HG02840 (cell line): ENCODE results near the gene PPME1.

Experiments
- ATAC-seq: cut with Tn5 transposase; IDR thresholded peaks from one replicate; pipeline ENCODE4 v1.9.1; 2021; ENCODE audit warnings: mild to moderate bottlenecking, moderate library complexity, moderate number of reproducible peaks; ENCODE audit not compliant: unreplicated experiment, low FRiP score

PPME1 gene

DNA sequence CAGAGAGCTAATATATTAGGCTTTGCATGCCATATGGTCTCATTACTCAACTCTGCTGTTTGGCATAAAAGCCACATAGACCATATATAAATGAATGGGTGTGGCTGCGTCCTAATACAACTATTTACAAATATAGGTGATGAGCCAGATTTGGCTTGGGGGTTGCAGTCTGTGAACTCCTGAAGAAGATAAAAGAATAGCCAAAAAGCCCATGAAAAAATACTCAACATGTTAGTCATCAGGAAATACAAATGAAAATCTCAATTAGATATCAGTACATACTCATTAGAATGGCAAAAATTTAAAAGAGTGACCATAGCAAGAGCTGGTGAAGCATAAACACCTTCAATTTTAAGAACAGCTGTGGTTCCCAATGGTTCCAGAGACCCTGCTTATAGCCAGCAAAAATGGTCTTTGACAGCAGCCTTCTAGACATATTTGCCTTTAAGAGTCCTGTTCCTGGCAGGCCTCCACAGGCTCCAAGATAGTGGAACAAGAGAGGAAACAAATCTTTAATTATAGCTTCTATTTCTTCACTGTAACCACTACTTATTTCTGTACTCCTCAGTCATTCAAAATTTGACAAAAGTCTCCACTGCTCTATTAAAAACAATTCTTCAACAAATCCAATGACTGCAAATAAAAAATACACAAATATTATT lies 16.3 kb upstream of the PPME1 start:
- ATAC-seq = no peak

DNA sequence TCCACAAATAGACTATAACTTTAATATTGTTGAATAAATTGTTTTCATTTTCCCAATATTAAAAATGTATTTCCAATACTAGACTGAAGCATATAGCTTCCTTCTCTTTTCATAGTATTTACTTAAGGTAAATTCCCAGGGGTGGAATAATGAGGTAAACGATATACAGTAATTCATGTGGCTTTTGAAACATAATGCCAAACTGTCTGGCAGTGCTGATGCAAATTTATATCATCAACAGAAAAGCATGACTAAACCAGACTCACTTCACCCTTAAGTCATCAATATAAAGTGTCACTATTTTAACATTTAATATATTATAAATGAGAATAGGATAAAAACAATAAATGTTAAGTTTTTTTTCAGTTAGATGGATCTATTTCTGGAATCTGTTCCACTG lies 13.9 kb upstream of the PPME1 start:
- ATAC-seq = no peak

DNA sequence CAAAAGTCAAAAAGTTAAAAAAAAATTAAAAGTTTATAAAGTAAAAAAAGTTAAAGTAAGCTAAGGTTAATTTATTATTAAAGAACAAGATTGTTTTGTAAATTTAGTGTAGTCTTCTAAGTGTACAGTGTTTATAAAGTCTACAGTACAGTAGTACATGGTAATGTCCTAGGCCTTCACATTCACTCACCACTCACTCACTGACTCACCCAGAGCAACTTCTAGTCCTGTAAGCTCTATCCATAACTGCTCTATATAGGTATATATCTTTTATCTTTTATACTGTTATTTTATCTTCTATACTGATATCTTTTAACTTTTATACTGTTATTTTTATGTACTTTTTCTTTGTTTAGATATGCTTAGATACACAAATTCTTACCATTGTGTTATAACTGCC lies 11.4 kb upstream of the PPME1 start:
- ATAC-seq = no peak

DNA sequence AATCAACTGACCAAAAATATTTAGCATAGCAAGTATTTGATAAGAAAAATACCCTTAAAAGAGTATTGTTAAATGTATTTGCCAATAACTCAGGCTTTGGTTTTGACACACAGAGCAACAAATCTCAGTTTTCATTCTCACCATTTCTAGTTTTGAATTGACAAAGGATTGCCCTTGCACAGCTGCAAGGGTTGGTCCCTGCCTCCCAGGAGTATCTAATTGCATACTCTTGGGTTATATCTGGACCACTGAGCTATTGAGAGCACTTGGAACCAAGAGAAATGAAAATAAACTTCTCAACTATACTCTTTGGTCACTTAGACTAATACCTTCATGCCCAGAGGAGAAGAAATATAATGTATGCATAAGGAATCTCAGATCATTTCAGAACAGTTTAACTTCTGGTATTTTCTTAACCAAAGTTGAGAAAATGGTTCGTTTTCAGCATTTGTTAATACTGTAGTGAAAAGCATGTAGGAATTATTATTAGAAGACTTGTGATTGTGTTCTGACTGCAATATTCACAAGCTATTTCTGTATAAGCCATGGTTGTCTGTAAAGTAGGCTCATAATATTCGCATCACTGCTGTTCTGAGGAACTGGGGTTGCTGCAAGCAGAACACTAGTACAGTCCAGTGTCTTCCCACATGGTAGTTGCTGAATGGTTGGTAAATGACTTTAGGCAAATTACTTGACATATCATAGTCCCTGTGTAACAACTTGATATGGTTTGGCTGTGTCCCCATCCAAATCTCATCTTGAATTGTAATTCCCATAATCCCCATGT lies 8.2 kb upstream of the PPME1 start:
- ATAC-seq = no peak

DNA sequence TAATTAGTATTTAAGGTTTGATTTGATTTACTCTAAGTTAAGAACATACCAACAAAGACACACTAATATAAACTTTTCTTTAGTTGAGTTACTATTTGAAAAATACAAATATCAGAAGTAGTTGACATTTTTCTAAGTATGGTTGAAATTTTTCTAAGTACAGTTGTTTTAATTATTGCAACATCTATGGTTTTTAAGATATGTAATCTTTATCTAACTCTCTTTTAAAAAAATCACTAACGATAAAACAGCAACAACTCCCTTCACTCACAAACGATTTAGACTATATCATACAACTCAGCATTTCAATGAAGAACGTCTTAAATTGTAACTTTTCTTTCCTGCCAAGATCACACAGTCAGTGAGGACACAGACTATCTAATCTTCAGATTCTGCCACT lies 2.3 kb upstream of the PPME1 start:
- ATAC-seq = no peak

DNA sequence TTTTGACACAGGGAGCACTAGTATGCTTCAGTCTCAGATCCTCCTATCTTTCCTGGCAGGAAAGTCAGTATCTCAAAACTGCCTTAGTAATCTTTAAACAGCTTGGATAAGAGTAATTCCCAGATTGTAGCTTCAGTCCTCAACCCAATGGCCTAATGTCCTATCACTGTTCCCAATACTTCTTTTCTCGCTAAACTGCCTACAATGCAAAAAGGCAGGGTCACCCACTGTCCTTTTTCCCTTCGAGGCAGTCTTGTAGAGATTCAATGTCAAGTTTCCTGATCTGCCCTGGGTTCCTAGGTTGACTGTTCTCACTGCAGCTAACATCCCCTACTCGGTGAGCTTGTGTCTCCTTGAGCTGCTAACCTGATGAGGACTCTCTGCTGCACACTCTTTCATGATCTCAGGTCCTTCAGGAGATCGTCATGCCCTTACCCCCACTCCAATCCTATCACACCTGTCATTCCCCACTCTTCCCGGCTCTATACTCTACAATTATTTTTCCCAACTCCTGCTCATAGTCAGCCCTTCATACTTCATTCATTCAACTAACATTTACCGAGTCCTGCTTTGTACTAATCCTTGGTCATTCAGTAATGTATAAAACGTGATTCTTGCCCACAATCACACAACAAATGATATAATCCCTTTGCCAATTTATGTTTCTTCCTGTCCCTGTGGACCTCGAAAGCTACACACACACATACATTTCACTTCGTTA lies 1.2 kb upstream of the PPME1 start:
- no peak for ATAC-seq

DNA sequence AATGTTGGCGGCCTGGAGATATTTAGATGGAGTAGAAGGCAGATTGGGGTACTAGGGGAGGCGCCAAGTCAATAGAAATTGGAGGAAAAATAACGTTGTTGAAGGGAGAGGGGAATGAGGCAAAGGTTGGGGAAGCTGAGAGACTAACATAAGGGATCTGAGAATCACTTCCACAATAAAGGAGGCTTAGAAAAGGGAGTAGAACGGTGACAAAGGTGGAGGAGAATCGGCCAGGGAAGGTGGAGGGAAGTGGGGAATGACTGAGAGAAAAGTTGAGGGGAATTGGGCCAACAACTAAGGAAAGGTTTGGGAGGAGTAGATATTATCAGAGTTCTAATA lies 510 bp downstream of the PPME1 start:
- no peak for ATAC-seq

DNA sequence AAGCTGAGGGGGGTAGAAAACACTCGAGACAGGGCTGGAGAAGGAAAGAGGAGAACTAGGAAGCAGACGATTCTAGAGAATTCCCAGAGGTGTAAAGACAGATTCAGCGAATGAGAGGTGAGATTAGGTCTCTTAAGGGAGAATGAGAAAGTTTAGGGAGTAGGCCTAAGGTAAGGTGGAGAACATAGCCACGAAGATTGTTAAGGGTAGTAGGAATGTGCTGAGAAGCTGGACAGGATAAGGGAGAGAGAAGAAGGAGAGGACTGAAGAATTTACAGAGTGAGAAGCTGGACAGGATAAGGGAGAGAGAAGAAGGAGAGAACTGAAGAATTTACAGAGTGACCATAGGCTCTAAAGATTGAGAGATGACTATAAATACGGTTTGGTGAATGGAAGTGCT lies 908 bp downstream of the PPME1 start:
- ATAC-seq = no peak

DNA sequence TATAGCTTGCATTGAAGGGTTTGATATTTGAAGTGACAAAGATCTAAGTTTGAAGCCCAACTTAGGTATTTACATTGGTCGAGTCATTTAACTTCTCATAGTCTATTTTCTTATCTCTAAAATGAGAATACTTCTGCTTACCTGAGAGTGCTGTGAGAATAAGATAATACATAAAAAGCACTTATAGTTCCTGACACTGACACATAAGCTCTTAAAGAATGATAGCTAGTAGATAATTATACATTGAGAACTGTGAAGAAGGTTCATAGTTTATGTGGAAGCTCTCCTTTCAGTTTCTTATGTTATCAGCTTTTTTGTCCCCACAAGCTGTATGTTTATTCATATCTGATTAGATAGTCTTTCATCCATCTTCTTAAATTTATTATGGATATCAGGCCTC lies 4.8 kb downstream of the PPME1 start:
- ATAC-seq = no peak

DNA sequence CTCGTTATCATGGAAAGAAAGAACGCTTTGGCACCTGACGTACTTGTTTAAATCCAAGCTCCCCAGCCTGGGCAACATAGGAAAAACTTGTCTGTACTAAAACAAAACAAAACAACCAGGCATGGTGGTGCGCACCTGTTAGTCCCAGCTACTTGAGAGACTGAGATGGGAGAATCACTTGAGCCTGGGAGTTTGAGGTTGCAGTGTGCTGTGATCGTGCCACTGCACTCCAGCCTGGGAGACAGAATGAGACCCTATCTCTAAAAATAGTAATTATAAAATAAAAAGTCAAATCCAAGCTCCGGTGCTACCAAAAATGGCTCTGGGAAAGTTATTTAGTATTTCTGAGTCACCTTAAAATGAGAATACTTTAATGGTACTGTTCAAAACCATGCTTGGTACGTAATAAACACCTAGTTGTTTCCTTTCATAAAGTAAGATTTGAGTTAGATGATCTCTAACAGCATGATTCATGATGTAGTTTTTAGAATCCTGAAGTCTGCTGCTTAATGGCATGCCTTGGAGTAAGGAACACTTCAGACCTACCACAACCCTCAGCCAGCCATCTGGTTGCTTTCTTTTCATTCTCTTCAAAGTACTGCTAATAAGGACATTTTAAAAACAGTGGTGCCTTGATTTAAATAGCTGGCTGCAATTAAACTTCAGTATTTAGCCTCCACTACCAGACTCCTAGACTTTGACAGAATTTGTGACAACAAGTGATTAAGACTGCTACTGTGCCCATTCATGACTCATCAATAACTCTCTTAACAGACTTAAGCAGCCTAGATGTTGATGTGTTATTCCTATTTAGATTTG lies 8.4 kb downstream of the PPME1 start:
- ATAC-seq = no peak

DNA sequence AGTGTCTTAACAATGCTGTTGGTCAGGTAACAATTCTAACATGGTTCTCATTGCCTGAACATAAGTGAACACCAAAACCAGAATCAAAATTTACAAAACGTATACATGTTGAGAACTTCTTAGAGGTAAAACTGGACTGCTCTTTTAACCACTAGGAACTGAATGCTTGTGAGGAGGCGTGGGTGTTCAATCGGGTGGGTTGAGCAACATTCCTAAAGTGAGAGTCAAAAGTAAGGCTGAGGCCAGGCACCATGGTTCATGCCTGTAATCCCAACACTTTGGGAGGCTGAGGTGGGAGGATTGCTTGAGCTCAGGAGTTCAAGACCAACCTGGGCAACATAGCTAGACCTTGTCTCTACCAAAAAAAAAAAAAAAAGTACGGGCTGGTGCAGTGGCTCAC lies 11.5 kb downstream of the PPME1 start:
- ATAC-seq = no peak

DNA sequence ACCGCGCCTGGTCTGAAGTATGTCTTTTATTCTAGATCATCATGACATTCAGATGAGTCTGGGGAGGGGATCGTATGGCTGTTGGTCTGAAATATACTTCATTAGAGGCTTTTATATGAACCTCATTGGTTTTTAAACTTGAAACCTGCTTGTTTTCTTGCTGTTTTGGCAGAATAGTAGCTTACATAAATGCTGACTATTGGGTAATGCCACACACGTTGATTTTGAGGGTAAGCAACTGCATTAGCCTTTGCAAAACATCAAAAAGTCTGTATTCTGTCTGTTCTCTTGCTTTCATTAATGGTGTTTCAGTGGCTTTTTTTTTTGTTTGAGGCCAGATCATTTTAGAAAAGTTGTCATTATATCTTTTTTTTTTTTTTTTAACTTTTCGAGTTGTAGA lies 14.2 kb downstream of the PPME1 start:
- ATAC-seq = no peak

DNA sequence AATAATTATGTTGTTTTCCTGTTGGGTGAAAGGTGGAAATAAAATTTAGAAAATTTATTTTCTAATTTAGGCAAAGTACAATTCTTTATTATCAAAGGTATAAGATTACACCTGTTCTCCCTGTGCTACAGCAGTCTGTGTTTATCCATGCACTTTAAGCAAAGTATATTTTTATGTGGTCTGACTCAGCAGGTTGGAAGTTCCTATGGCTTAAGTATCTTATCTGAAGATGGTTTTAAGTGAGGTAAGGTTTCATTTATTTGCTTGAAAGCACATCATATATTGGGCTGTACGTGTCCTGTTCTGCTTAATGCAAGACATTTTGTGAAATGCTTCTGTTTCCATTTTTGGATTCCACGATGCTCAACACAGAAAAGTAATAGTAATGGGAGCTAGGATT lies 14.6 kb downstream of the PPME1 start:
- ATAC-seq = no peak

DNA sequence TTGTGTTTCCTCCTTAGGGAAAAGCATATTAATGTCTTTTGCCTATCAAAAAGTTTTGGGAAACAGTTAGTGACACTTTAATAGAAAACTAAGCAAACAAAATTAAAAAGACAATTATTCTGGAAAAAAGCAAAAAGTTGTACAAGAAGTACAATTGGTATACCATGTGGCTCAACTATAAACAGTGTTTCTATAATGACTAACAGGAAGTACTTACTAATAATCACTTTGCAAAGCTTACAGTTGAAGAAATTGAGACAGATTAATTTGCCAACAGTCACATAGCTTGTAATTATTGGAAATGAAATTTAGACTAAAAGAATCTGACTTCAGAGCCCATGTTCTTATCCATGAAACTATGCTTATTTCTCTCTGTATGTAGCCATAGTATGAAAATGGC lies 24.7 kb downstream of the PPME1 start:
- ATAC-seq = no peak

DNA sequence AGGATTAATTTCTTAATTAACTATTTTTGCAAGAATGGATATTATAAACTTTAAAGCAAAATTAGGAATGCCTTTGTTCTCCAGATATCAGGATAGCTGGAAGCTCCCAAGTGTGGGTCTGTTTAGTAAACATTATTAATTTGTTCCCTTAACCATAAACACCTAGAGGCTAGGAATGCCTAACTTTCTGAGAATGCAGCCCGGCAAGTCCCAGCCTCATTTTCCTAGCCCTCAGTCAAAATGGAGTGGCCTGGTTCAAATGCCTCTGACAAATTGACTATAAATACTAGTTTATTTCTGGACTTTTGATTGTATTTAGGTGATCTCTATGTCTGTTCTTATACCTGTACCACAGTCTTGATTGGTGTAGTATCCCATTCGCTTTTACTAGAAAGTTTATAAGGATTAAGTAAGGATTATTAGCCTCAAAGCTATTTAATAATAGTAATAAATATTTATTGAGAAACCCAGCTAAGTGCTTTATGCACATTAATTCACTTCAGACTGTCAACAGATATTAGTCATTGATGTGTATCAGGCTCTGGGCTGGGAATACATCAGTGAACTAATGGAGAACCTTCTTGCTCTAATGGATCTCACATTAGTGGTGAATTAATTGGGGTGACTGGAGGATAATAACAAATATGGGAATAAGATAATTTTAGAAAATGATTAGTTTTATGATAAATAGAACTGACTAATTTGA lies 25.8 kb downstream of the PPME1 start:
- ATAC-seq = no peak

DNA sequence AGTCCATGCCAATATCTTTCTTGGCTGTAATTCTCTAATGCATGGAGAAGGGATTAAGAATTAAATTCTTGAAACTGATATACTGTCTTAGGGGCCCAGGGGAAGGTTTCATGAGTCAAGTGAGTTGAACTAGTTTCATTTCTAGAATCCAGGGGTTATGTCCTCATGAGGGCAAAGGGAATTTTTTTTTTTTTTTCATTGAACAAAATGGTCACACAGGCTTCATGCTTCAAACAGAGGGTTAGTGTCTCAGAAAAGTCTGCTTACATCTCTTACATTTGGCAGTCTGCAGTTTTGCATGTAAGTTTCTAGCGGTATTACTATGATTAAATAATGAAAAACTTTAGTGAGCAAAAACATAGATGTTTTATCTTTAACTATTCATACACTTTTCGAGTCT lies 32.9 kb downstream of the PPME1 start:
- no peak for ATAC-seq

DNA sequence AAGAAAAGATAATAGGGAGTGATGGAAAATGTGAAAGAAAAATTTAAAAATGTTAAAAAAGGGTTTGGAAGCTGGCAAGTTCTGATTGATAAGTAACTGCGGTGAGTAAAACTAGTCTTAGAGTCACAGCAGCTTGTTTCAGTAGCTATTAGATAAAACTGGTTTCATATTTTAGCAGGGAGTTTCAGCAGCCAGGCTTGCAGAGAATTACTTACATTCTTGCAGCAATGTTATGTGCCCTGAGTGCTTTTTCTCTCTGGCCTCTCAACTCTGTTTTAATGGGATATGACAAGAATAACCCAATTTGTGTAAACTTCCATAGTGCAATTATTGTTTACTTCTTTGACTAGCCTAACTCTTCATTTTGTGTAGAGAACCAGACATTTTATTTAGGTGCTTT lies 33.6 kb downstream of the PPME1 start:
- no peak for ATAC-seq

DNA sequence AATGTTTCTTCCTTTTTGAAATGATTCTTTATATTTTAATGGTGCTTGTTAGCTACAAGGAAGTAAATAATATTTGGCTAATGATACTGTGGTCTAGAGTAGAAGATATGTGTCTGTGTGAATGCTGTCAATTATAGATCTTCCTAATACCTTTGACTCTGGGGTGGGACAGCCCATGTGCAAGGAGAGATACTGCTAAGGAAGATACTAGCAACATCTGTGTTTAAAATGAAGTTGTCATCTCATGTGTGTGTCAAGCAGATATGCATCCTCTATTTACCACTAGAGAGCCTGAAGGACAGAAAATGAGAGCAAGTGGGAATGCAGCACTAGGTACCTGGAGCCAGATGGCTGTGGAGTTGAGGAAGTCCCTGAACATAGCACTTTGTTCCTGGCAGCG lies 34.1 kb downstream of the PPME1 start:
- ATAC-seq = no peak

DNA sequence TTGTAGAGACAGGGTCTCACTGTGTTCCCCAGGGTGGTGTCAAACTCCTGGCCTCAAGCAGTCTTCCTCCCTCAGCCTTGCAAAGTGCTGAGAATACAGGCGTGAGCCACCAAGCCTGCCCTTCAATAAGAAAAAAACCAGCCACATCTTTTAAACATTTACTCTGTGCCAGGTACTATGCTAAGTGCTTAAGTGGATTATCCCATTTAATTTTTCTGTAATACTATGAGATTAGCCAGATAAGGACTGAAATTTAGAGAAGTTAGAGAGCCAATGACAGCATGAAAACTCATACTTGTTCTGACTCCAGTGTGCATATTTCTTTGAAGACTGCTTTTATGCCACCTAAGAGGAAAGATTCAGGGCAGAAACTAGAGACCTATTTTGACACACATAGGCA lies 35.7 kb downstream of the PPME1 start:
- ATAC-seq = no peak

DNA sequence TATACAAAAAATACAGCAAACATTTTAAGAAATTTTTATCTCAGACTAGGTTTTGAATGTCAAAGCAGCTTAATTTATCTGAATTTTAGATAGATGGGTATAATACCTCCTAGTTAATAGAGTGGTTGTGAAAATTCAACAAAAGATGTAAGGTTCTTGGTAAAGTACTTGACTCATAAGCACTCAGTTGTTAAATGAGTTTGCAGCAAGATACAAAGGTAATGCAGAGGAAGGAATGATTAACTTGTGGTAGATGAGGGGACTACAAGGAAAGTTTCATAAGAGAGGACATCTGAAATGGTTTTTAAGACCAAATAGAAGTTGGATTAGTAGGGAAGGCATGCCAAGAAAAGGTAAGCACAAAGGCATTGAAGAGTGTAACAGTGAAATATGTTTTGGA lies 37.4 kb downstream of the PPME1 start:
- no peak for ATAC-seq
